ENCODE measurements around the gene ERC2.

Gene ERC2

GRCh38 chr3:55482496-55483195 lies 985.6 kb downstream of the ERC2 start:
- DNase-seq, result peak; percentile 78

- peak; percentile 72 for DNase-seq
Measured at GRCh38 chr3:55481744-55482495, 986.3 kb downstream of the ERC2 start.

GRCh38 chr3:55480911-55481743 lies 987.1 kb downstream of the ERC2 start:
- peak; percentile 84 for DNase-seq

- peak; percentile 62 for DNase-seq
Measured at GRCh38 chr3:55477306-55478303, 990.7 kb downstream of the ERC2 start.

GRCh38 chr3:55476515-55476914 lies 991.8 kb downstream of the ERC2 start:
- DNase-seq, result peak; percentile 93

- DNase-seq, result no peak
Measured at GRCh38 chr3:55474213-55474632, 994.0 kb downstream of the ERC2 start.

GRCh38 chr3:55473788-55474187 lies 994.5 kb downstream of the ERC2 start:
- no peak for DNase-seq

GRCh38 chr3:55471522-55472280 lies 996.6 kb downstream of the ERC2 start:
- no peak for DNase-seq

GRCh38 chr3:55471084-55471483 lies 997.2 kb downstream of the ERC2 start:
- DNase-seq, result no peak

- no peak for DNase-seq
Measured at GRCh38 chr3:55469957-55470526, 998.2 kb downstream of the ERC2 start.

GRCh38 chr3:55468251-55468650 lies 1000.0 kb downstream of the ERC2 start:
- DNase-seq, result peak; percentile 81

- peak; percentile 83 for DNase-seq
Measured at GRCh38 chr3:55467099-55467498, 1001.2 kb downstream of the ERC2 start.

GRCh38 chr3:55466526-55466925 lies 1001.7 kb downstream of the ERC2 start:
- no peak for DNase-seq

GRCh38 chr3:55461896-55462295 lies 1006.4 kb downstream of the ERC2 start:
- DNase-seq, result peak; percentile 81

- DNase-seq, result no peak
Measured at GRCh38 chr3:55459838-55460237, 1008.4 kb downstream of the ERC2 start.
